GM12878 (cell line): ENCODE results near the gene RNF126.

Experiments
- CTCF ChIP-seq, 3 experiments: IDR thresholded peaks in 2 of 3; conservative IDR thresholded peaks in 1 of 3; 2 replicates each; pipeline ENCODE4 v1.5.1; 2011; ENCODE audit warnings: low read depth in 3 of 3, low read length in 3 of 3, mild to moderate bottlenecking in 3 of 3, control low read depth in 2 of 3, moderate library complexity in 2 of 3, inconsistent platforms in 1 of 3, mixed read lengths in 1 of 3; ENCODE audit not compliant: control insufficient read depth in 2 of 3, insufficient read depth in 1 of 3; ENCODE audit errors: extremely low read depth in 1 of 3
- EGR1 ChIP-seq, 2 experiments: IDR thresholded peaks; 1 replicate in 1 of 2; 2 replicates in 1 of 2; pipeline ENCODE4 v1.6.1; 2011 to 2012; ENCODE audit warnings: low read depth in 2 of 2, low read length in 2 of 2, borderline replicate concordance in 1 of 2, mild to moderate bottlenecking in 1 of 2, moderate library complexity in 1 of 2
- EP300 ChIP-seq, 2 experiments: fragments of 150-350 bp in 1 of 2; IDR thresholded peaks; 2 replicates each; pipeline ENCODE4 v1.6.1; 2011 to 2012; ENCODE audit warnings: low read depth in 2 of 2, low read length in 2 of 2, borderline replicate concordance in 1 of 2, improper control_type of control experiment in 1 of 2, inconsistent platforms in 1 of 2; ENCODE audit not compliant: control insufficient read depth in 1 of 2
- ESRRA ChIP-seq: IDR thresholded peaks from 2 replicates; pipeline ENCODE4 v1.6.1; 2012; ENCODE audit warnings: mild to moderate bottlenecking, low read length, improper control_type of control experiment
- EZH2 ChIP-seq: IDR thresholded peaks from 2 replicates; pipeline ENCODE4 v1.6.1; 2012; ENCODE audit warnings: low read depth, mild to moderate bottlenecking, control low read depth, inconsistent platforms, low read length, borderline replicate concordance; ENCODE audit not compliant: control insufficient read depth
- NR2F1 ChIP-seq: fragments of 450-650 bp; conservative IDR thresholded peaks from 2 replicates; pipeline ENCODE4 v1.6.1; 2017; ENCODE audit warnings: mild to moderate bottlenecking
- PKNOX1 ChIP-seq: fragments of 450-650 bp; IDR thresholded peaks from 2 replicates; pipeline ENCODE4 v1.6.1; 2016; ENCODE audit warnings: mild to moderate bottlenecking
- PRDM15 ChIP-seq: fragments of 450-650 bp; formaldehyde crosslinking; IDR thresholded peaks from 2 replicates; pipeline ENCODE4 v1.4.0; 2020; ENCODE audit warnings: mild to moderate bottlenecking, moderate library complexity
- ZZZ3 ChIP-seq: IDR thresholded peaks from 2 replicates; pipeline ENCODE4 v1.6.1; 2011; ENCODE audit warnings: low read depth; ENCODE audit not compliant: control insufficient read depth, insufficient read length
- TF ChIP-seq, protein P1 (sequence below): fragments of 450-650 bp; formaldehyde crosslinking; IDR thresholded peaks from 2 replicates; pipeline ENCODE4 v1.5.0; 2022; ENCODE audit warnings: mild to moderate bottlenecking, missing genetic modification characterization

- no peak for TF ChIP-seq PKNOX1
- no peak for TF ChIP-seq PRDM15 (CRISPR knock-in tag)
- TF ChIP-seq, protein P1, sequence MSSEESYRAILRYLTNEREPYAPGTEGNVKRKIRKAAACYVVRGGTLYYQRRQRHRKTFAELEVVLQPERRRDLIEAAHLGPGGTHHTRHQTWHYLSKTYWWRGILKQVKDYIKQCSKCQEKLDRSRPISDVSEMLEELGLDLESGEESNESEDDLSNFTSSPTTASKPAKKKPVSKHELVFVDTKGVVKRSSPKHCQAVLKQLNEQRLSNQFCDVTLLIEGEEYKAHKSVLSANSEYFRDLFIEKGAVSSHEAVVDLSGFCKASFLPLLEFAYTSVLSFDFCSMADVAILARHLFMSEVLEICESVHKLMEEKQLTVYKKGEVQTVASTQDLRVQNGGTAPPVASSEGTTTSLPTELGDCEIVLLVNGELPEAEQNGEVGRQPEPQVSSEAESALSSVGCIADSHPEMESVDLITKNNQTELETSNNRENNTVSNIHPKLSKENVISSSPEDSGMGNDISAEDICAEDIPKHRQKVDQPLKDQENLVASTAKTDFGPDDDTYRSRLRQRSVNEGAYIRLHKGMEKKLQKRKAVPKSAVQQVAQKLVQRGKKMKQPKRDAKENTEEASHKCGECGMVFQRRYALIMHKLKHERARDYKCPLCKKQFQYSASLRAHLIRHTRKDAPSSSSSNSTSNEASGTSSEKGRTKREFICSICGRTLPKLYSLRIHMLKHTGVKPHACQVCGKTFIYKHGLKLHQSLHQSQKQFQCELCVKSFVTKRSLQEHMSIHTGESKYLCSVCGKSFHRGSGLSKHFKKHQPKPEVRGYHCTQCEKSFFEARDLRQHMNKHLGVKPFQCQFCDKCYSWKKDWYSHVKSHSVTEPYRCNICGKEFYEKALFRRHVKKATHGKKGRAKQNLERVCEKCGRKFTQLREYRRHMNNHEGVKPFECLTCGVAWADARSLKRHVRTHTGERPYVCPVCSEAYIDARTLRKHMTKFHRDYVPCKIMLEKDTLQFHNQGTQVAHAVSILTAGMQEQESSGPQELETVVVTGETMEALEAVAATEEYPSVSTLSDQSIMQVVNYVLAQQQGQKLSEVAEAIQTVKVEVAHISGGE (CRISPR knock-in tag): no peak
- TF ChIP-seq EP300 (IDR thresholded peaks at IDR 0.05; ENCODE audit: borderline replicate concordance in 1 of 2, control insufficient read depth in 1 of 2, low read depth in 2 of 2, low read length in 2 of 2): no peak
- no peak for TF ChIP-seq ZZZ3
- no peak for TF ChIP-seq EZH2
- TF ChIP-seq CTCF (IDR thresholded peaks at IDR 0.05 in 2 of 3, conservative IDR thresholded peaks at IDR 0.05 in 1 of 3; ENCODE audit: control insufficient read depth in 2 of 3, extremely low read depth in 1 of 3, insufficient read depth in 1 of 3, low read depth in 3 of 3, low read length in 3 of 3): no peak
- TF ChIP-seq ESRRA: no peak
- peak; percentile 46; the same call in 1 of the 2 replicates for TF ChIP-seq NR2F1
- no peak for TF ChIP-seq EGR1 (IDR thresholded peaks at IDR 0.05; ENCODE audit: borderline replicate concordance in 1 of 2, low read depth in 2 of 2, low read length in 2 of 2)
Measured at GRCh38 chr19:610071-610800, 52.8 kb downstream of the RNF126 start.
